Medulla oblongata (tissue), 1 donor: ENCODE measurements around the gene ADGRB2.
A peak's percentile ranks its signal among the peaks of the same experiment; 100 is the strongest.
"Not testable (repeated sequence)": the region's sequence is repeated elsewhere in the genome, so short reads cannot be mapped to it uniquely, and the experiment has no call there.

Experiments used
- DNase-seq: peaks from one replicate; pipeline ENCODE4 v3.0.0-alpha.2; 2015; ENCODE audit errors: extremely low spot score

The ADGRB2 gene

GRCh38 chr1:31727195-31727594 lies 36.9 kb downstream of the ADGRB2 start:
- DNase-seq: no peak

- DNase-seq: no peak
Measured at GRCh38 chr1:31726715-31727114, 37.4 kb downstream of the ADGRB2 start.

- DNase-seq: no peak
Measured at GRCh38 chr1:31725777-31726535, 38.2 kb downstream of the ADGRB2 start.

GRCh38 chr1:31725134-31725533 lies 39.0 kb downstream of the ADGRB2 start:
- no peak for DNase-seq

GRCh38 chr1:31723828-31724359 lies 40.2 kb downstream of the ADGRB2 start:
- DNase-seq: peak; percentile 49

GRCh38 chr1:31718327-31718897 lies 45.7 kb downstream of the ADGRB2 start:
- DNase-seq: no peak

- no peak for DNase-seq
Measured at GRCh38 chr1:31717341-31717740, 46.8 kb downstream of the ADGRB2 start.

GRCh38 chr1:31715873-31716220 lies 48.3 kb downstream of the ADGRB2 start:
- no peak for DNase-seq

GRCh38 chr1:31715087-31715872 lies 48.9 kb downstream of the ADGRB2 start:
- DNase-seq: peak; percentile 85

- DNase-seq: peak; percentile 47
Measured at GRCh38 chr1:31714442-31715086, 49.6 kb downstream of the ADGRB2 start.

- DNase-seq: no peak
Measured at GRCh38 chr1:31712630-31713029, 51.5 kb downstream of the ADGRB2 start.

GRCh38 chr1:31712068-31712467 lies 52.1 kb downstream of the ADGRB2 start:
- DNase-seq: no peak

- DNase-seq: no peak
Measured at GRCh38 chr1:31708324-31708723, 55.8 kb downstream of the ADGRB2 start.

- DNase-seq: peak; percentile 43
Measured at GRCh38 chr1:31707711-31708110, 56.4 kb downstream of the ADGRB2 start.

- DNase-seq: not testable (repeated sequence)
Measured at GRCh38 chr1:31707059-31707600, 57.0 kb downstream of the ADGRB2 start.

- no peak for DNase-seq
Measured at GRCh38 chr1:31706384-31707058, 57.6 kb downstream of the ADGRB2 start.

GRCh38 chr1:31705080-31705866 lies 58.9 kb downstream of the ADGRB2 start:
- DNase-seq: peak; percentile 51

GRCh38 chr1:31704271-31705079 lies 59.7 kb downstream of the ADGRB2 start:
- no peak for DNase-seq
